Keratinocyte (primary cell): Measurements from ENCODE around the gene CYP39A1. TPM values are rescaled to one million over a fixed set of nuclear protein-coding genes. Genes with fewer than 3 reads are reported as not detected.

Source experiments
- DNase-seq: peaks from one replicate; pipeline ENCODE4 v3.0.0-alpha.2; 2011; ENCODE audit warnings: low read depth, missing footprints, low spot score
- FAIRE-seq: peaks from 2 replicates; lab custom pipeline; 2011; peaks lifted over from hg19 to GRCh38; lab: Jason Lieb, UNC
- H2AFZ ChIP-seq: 2 replicates; pipeline ENCODE4 v1.6.0; 2012; ENCODE audit warnings: low read length, control low read depth, inconsistent platforms; ENCODE audit not compliant: control insufficient read depth
- H3K27ac ChIP-seq: 2 replicates; pipeline ENCODE4 v1.5.1; 2011; ENCODE audit warnings: low read length; ENCODE audit not compliant: control insufficient read depth, insufficient read depth
- H3K27me3 ChIP-seq: 3 replicates; pipeline ENCODE4 v1.6.0; 2011; ENCODE audit warnings: low read length; ENCODE audit not compliant: control insufficient read depth, insufficient read depth; ENCODE audit errors: extremely low read depth
- H3K36me3 ChIP-seq, 2 experiments: 2 replicates in 1 of 2; 3 replicates in 1 of 2; pipeline ENCODE4 v1.5.1; 2011; ENCODE audit warnings: low read length in 2 of 2, mild to moderate bottlenecking in 1 of 2; ENCODE audit not compliant: control insufficient read depth in 2 of 2, insufficient read depth in 2 of 2; ENCODE audit errors: extremely low read depth in 1 of 2
- H3K4me1 ChIP-seq: 3 replicates; pipeline ENCODE4 v1.5.1; 2011; ENCODE audit warnings: low read length; ENCODE audit not compliant: control insufficient read depth, insufficient read depth; ENCODE audit errors: extremely low read depth
- H3K4me2 ChIP-seq: 3 replicates; pipeline ENCODE4 v1.6.0; 2011; ENCODE audit warnings: low read depth, low read length; ENCODE audit not compliant: control insufficient read depth, insufficient read depth; ENCODE audit errors: extremely low read depth
- H3K4me3 ChIP-seq, 3 experiments: fragments of 200-600 bp in 1 of 3; sonication (generic) in 1 of 3; 2 replicates in 2 of 3; 3 replicates in 1 of 3; pipeline ENCODE4 v1.5.1; 2011 to 2016; ENCODE audit warnings: low read length in 3 of 3, mild to moderate bottlenecking in 3 of 3, control low read depth in 2 of 3, inconsistent platforms in 1 of 3, low read depth in 1 of 3, mixed read lengths in 1 of 3, mixed run types in 1 of 3, moderate library complexity in 1 of 3; ENCODE audit not compliant: control insufficient read depth in 2 of 3, insufficient read depth in 2 of 3; ENCODE audit errors: extremely low read depth in 1 of 3
- H3K79me2 ChIP-seq: 2 replicates; pipeline ENCODE4 v1.6.0; 2012; ENCODE audit warnings: low read length; ENCODE audit not compliant: control insufficient read depth, insufficient read depth
- H3K9ac ChIP-seq: 3 replicates; pipeline ENCODE4 v1.6.0; 2011; ENCODE audit warnings: low read length; ENCODE audit not compliant: control insufficient read depth, insufficient read depth; ENCODE audit errors: extremely low read depth
- H3K9me1 ChIP-seq: 3 replicates; pipeline ENCODE4 v1.6.0; 2011; ENCODE audit warnings: low read length; ENCODE audit not compliant: control insufficient read depth, insufficient read depth; ENCODE audit errors: extremely low read depth
- H3K9me3 ChIP-seq: 2 replicates; pipeline ENCODE4 v1.5.1; 2012; ENCODE audit warnings: low read depth, low read length; ENCODE audit not compliant: control insufficient read depth
- H4K20me1 ChIP-seq: 3 replicates; pipeline ENCODE4 v1.6.0; 2011; ENCODE audit warnings: low read length; ENCODE audit not compliant: control insufficient read depth, insufficient read depth; ENCODE audit errors: extremely low read depth
- CTCF ChIP-seq, 3 experiments: IDR thresholded peaks in 1 of 3; conservative IDR thresholded peaks in 1 of 3; optimal IDR thresholded peaks in 1 of 3; 2 replicates in 2 of 3; 3 replicates in 1 of 3; pipeline versions ENCODE3 to v1.5.1; 2011; ENCODE audit warnings: low read length in 3 of 3, mild to moderate bottlenecking in 3 of 3, moderate library complexity in 2 of 3, control low read depth in 1 of 3, inconsistent platforms in 1 of 3; ENCODE audit not compliant: insufficient read depth in 2 of 3; ENCODE audit errors: extremely low read depth in 1 of 3
- EZH2 ChIP-seq: IDR thresholded peaks from one replicate; pipeline ENCODE4 v1.6.1; 2012; ENCODE audit warnings: inconsistent platforms, mild to moderate bottlenecking, low read length, moderate library complexity
- dilution Hi-C: fragments of 300-500 bp; cut with MboI; formaldehyde crosslinking; loops from one replicate; pipeline ENCODE4 v1.7.0; 2020; ENCODE audit warnings: low sequenced_read_pairs; ENCODE audit not compliant: extremely low pct_ligation_motif_present
- polyA plus RNA-seq, 5 experiments: library from polyadenylated mRNA; depleted of rRNA in 3 of 5; stranded (reverse) in 3 of 5; stranded (forward) in 1 of 5; unstranded in 1 of 5; fragments of >200 nt; gene quantifications; 1 replicate in 1 of 5; 2 replicates in 3 of 5; 3 replicates in 1 of 5; pipeline versions ENCODE4 v1.2.1 to v1.2.3, GENCODE V29; 2011 to 2012; ENCODE audit warnings: missing spikeins in 2 of 5, low read depth in 1 of 5, low replicate concordance in 1 of 5

Gene CYP39A1
- polyA plus RNA-seq, 1 donor (not counting 4 experiments of a cell fraction or from before 2014, with no cell fraction given): 1.6 TPM

DNA sequence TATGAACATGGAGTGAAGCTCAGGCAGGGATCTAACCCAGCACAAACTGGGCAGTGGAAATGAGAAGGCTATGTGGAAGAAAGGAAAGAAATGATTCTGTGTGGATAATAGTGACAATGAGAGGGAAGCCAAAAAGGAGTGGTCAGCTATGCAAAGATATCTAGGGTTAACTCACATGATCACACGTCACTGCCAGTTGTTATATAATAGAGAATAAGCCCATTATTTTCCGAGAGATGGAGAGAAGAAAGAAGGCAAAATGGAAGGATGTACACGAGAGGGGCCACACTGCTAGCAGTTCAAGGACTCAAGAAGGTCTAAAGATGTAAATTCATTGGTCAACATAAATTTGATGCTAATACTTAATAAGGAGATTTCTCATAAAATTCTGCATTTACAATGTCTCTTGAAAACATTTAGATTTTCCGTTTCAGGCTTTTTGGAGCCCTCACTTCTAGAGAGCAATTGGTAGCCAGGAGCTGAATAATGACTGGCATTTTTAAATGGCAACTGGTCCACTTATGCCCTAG, 142.6 kb downstream of the CYP39A1 start:
- H3K27ac ChIP-seq: no peak overlapping the region
- no peak for DNase-seq
- TF ChIP-seq EZH2 (no peak), CTCF (optimal IDR thresholded peaks at IDR 0.05 in 1 of 3, IDR thresholded peaks at IDR 0.05 in 1 of 3, conservative IDR thresholded peaks at IDR 0.05 in 1 of 3; ENCODE audit: extremely low read depth in 1 of 3, insufficient read depth in 2 of 3, low read length in 3 of 3) (no peak)
- no peaks in the 10 kb centered on the region for H3K9me1 ChIP-seq
- FAIRE-seq: no peak
- H3K27me3 ChIP-seq: no peaks in the 10 kb centered on the region
- no peak overlapping the region for H3K9ac ChIP-seq
- H3K4me3 ChIP-seq: no peak overlapping the region
- H3K4me2 ChIP-seq: no peak overlapping the region
- no peaks in the 10 kb centered on the region for H3K79me2 ChIP-seq
- no peak overlapping the region for H2AFZ ChIP-seq
- dilution Hi-C loops: no loop called here
- no peaks in the 10 kb centered on the region for H3K36me3 ChIP-seq
- H4K20me1 ChIP-seq: no peaks in the 10 kb centered on the region
- H3K9me3 ChIP-seq: no peaks in the 10 kb centered on the region
- no peaks in the 10 kb centered on the region for H3K4me1 ChIP-seq

DNA sequence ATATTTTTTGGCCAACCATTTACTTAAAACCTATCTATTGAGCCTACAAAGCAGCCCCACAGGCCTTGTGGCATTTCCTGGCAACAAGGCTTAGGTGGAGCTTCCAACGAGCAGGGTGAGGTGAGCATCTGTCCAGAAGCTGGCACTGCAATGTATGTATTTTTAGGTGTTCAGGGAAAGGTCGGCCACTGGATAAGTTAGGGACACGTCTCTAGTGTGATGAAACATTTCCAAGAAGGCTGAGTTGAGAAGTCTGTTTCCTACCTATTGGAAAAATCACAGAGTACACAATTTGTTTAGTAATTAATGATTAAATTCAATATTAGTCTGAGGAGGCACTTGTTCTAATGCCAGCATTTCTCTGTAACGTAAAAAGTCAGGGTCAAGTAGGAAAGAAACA, 143.6 kb downstream of the CYP39A1 start:
- Histone ChIP-seq H3K27ac (no peak overlapping the region), H3K4me2 (no peak overlapping the region), H3K9me3 (no peaks in the 10 kb centered on the region), H2AFZ (no peak overlapping the region), H4K20me1 (no peaks in the 10 kb centered on the region), H3K79me2 (no peaks in the 10 kb centered on the region), H3K4me1 (no peaks in the 10 kb centered on the region), H3K27me3 (no peaks in the 10 kb centered on the region), H3K4me3 (no peak overlapping the region), H3K9ac (no peak overlapping the region), H3K36me3 (no peaks in the 10 kb centered on the region), H3K9me1 (no peaks in the 10 kb centered on the region)
- dilution Hi-C loops: no loop called here
- no peak for TF ChIP-seq CTCF (optimal IDR thresholded peaks at IDR 0.05 in 1 of 3, IDR thresholded peaks at IDR 0.05 in 1 of 3, conservative IDR thresholded peaks at IDR 0.05 in 1 of 3; ENCODE audit: extremely low read depth in 1 of 3, insufficient read depth in 2 of 3, low read length in 3 of 3)
- TF ChIP-seq EZH2: no peak
- DNase-seq (no peak), FAIRE-seq (no peak)
